OCI-LY3 (cell line): ENCODE measurements around the gene NME3.

Experiments used
- CTCF ChIP-seq: fragments of 200-600, 300-600 bp; sonication (generic); IDR thresholded peaks from 2 replicates; pipeline ENCODE4 v1.5.1; 2014; ENCODE audit warnings: antibody characterized with exemption, low read length, low read depth
- EZH2phosphoT487 ChIP-seq: fragments of 200-600 bp; shearing (Covaris generic); IDR thresholded peaks from 2 replicates; pipeline ENCODE4 v1.6.1; 2018; ENCODE audit warnings: antibody characterized with exemption, mixed run types, low read depth

- no peak for TF ChIP-seq CTCF
- no peak for TF ChIP-seq EZH2phosphoT487
Measured at GRCh38 chr16:1765826-1766225, 5.5 kb downstream of the NME3 start.
